ENCODE measurements around the gene ZNF598. TPM values are rescaled to one million over a fixed set of nuclear protein-coding genes. Genes with fewer than 3 reads are reported as not detected.
A peak's percentile ranks its signal among the peaks of the same experiment; 100 is the strongest.

The ZNF598 gene
- total RNA-seq, 2 experiments from 2014 or later: 39.7 to 43.6 TPM

- intact Hi-C loops (cut with DNase I, micrococcal nuclease): loop anchor here in 1 of 2 experiments (10.0 kb wide), 1 partner anchor 235 kb away; the partner anchor contains the start of gene ECI1
- Mint-ChIP-seq H3K27me3 (peaks cover 29% of the 10 kb centered on the region), H3K36me3 (ENCODE audit: low read depth) (no peaks in the 10 kb centered on the region), H3K27ac (no peak overlapping the region), H3K9me3 (no peaks in the 10 kb centered on the region), H3K4me3 (no peak overlapping the region), H3K4me1 (ENCODE audit: low read depth) (peaks cover 13% of the 10 kb centered on the region)
- Histone ChIP-seq H3K36me3 (ENCODE audit: insufficient read depth, low read length) (no peaks in the 10 kb centered on the region), H3K4me3 (ENCODE audit: low read length) (no peak overlapping the region), H3K4me1 (ENCODE audit: insufficient read depth, low read length) (peaks cover 35% of the 10 kb centered on the region), H3K27ac (ENCODE audit: low read depth in 1 of 2, low read length in 2 of 2) (no peak overlapping the region), H3K27me3 (ENCODE audit: control insufficient read depth in 1 of 2, insufficient read depth in 2 of 2, low read length in 2 of 2) (peaks cover 23 to 33% of the 10 kb centered on the region in 2 experiments), H3K9me3 (ENCODE audit: control insufficient read depth in 1 of 2, insufficient read depth in 1 of 2, low read length in 2 of 2) (no peaks in the 10 kb centered on the region)
- ChIA-PET CTCF (interaction anchor here (1.5 kb wide), 1 partner anchor 120 kb away, joined by 3 read pairs; no protein-coding TSS in a partner anchor), POLR2A (interaction anchor here (1.4 kb wide), 1 partner anchor 135 kb away, joined by 6 read pairs; the partner anchor contains the start of gene TRAF7)
- ATAC-seq (ENCODE audit: poor library complexity) (no peak), DNase-seq (no peak)
- TF ChIP-seq, protein P1, sequence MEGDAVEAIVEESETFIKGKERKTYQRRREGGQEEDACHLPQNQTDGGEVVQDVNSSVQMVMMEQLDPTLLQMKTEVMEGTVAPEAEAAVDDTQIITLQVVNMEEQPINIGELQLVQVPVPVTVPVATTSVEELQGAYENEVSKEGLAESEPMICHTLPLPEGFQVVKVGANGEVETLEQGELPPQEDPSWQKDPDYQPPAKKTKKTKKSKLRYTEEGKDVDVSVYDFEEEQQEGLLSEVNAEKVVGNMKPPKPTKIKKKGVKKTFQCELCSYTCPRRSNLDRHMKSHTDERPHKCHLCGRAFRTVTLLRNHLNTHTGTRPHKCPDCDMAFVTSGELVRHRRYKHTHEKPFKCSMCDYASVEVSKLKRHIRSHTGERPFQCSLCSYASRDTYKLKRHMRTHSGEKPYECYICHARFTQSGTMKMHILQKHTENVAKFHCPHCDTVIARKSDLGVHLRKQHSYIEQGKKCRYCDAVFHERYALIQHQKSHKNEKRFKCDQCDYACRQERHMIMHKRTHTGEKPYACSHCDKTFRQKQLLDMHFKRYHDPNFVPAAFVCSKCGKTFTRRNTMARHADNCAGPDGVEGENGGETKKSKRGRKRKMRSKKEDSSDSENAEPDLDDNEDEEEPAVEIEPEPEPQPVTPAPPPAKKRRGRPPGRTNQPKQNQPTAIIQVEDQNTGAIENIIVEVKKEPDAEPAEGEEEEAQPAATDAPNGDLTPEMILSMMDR (IDR thresholded peaks at IDR 0.05): no peak
These were observed 10.6 kb upstream of the ZNF598 start for GRCh38 chr16:2019921-2020831.

DNA sequence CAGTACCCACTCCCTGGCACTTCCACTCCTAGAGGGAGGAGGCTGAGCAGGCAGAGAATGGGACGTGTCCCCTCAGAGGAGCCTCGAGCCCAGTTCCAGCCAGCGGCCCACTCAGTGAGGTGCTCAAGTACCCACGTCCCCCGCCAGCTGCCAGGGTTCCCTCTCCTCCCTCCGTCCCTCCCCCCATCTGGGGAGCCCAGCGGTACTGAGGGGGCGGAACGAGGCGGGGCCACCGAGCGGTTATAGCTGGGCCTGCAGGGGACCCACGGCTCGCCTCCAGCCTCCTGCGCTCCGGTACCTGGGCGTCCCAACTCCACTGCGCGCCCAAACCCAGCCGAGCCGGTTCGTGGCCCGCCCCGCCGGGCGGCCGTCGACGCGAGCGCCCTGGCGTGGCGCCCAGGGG, 9.9 kb upstream of the ZNF598 start, which contains the start of gene NPW:
Gene NPW (plus strand): TSS at position 268 of the 403 bp plus-strand sequence.
- CTCF ChIA-PET: interaction anchor here (1.5 kb wide), 1 partner anchor 121 kb away, joined by 3 read pairs; no protein-coding TSS in a partner anchor
- Mint-ChIP-seq H3K36me3 (ENCODE audit: low read depth) (no peaks in the 10 kb centered on the region), H3K9me3 (no peaks in the 10 kb centered on the region), H3K4me1 (ENCODE audit: low read depth) (peaks cover 13% of the 10 kb centered on the region), H3K27ac (no peak within 1 kb of the TSS), H3K27me3 (peaks cover 29% of the 10 kb centered on the region), H3K4me3 (peak within 1 kb of the TSS; percentile 34)
- H3K36me3 ChIP-seq (ENCODE audit: insufficient read depth, low read length): no peaks in the 10 kb centered on the region
- intact Hi-C loops (cut with DNase I, micrococcal nuclease): no loop called here
- H3K9me3 ChIP-seq (ENCODE audit: control insufficient read depth in 1 of 2, insufficient read depth in 1 of 2, low read length in 2 of 2): no peaks in the 10 kb centered on the region
- POLR2A ChIA-PET: no interaction called here
- TF ChIP-seq, protein P1 (IDR thresholded peaks at IDR 0.05): no peak
- peaks cover 23 to 33% of the 10 kb centered on the region in 2 experiments for H3K27me3 ChIP-seq (ENCODE audit: control insufficient read depth in 1 of 2, insufficient read depth in 2 of 2, low read length in 2 of 2)
- H3K4me3 ChIP-seq (ENCODE audit: low read length): no peak within 1 kb of the TSS
- peaks cover 35% of the 10 kb centered on the region for H3K4me1 ChIP-seq (ENCODE audit: insufficient read depth, low read length)
- DNase-seq (peak in 2 of 14 experiments; percentile 23 to 49), ATAC-seq (ENCODE audit: poor library complexity) (no peak)
- H3K27ac ChIP-seq (ENCODE audit: low read depth in 1 of 2, low read length in 2 of 2): no peak within 1 kb of the TSS

DNA sequence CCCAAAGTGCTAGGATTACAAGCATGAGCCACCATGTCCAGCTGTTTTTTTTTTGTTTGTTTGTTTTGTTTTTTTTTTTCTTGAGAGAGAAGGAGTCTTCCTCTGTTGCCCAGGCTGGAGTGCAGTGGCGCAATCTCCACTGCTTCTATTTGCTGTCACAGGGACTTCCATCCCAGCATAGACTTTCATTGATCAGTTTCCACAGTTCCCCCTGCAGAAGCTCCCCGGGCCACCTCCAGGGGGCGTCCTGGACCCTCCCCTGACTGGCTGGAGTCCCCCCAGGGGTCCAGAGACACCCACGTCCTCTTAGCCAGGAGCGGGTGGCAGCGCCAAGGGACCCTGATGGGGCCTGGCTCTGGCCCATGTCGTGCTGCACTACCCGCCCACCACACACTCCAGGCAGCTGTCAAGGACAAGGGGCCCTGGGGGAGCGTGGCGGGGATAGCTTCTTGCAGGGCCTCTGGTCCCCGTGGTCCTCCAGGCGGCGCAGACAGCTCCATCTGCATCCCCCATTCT, 6.8 kb upstream of the ZNF598 start:
- ATAC-seq (ENCODE audit: poor library complexity) (no peak), DNase-seq (peak in 3 of 14 experiments; percentile 43 to 49 (median 46))
- Histone ChIP-seq H3K27me3 (ENCODE audit: control insufficient read depth in 1 of 2, insufficient read depth in 2 of 2, low read length in 2 of 2) (peaks cover 20 to 22% of the 10 kb centered on the region in 2 experiments), H3K36me3 (ENCODE audit: insufficient read depth, low read length) (no peaks in the 10 kb centered on the region), H3K27ac (ENCODE audit: low read depth in 1 of 2, low read length in 2 of 2) (no peak overlapping the region), H3K4me1 (ENCODE audit: insufficient read depth, low read length) (peaks cover 15% of the 10 kb centered on the region), H3K4me3 (ENCODE audit: low read length) (no peak overlapping the region), H3K9me3 (ENCODE audit: control insufficient read depth in 1 of 2, insufficient read depth in 1 of 2, low read length in 2 of 2) (no peaks in the 10 kb centered on the region)
- Mint-ChIP-seq H3K9me3 (no peaks in the 10 kb centered on the region), H3K36me3 (ENCODE audit: low read depth) (no peaks in the 10 kb centered on the region), H3K27ac (no peak overlapping the region), H3K4me1 (ENCODE audit: low read depth) (no peaks in the 10 kb centered on the region), H3K27me3 (peaks cover 14% of the 10 kb centered on the region), H3K4me3 (no peak overlapping the region)
- TF ChIP-seq, protein P1 (IDR thresholded peaks at IDR 0.05): peak; percentile 33
- intact Hi-C loops (cut with DNase I, micrococcal nuclease): no loop called here
- CTCF ChIA-PET: interaction anchor here (1.1 to 1.5 kb wide), 5 partner anchors 12 to 139 kb away, joined by 3 to 8 read pairs (median 7); partner anchors contain the start of gene TRAF7
- POLR2A ChIA-PET: interaction anchor here (1.2 kb wide), 1 partner anchor 139 kb away, joined by 3 read pairs; the partner anchor contains the start of gene TRAF7

Data from CD4-positive, alpha-beta T cell (primary cell).